H1 (cell line): ENCODE measurements around the gene FAM149A. TPM values are rescaled to one million over a fixed set of nuclear protein-coding genes. Genes with fewer than 3 reads are reported as not detected.

Source experiments
- ASH2L ChIP-seq: fragments of 200-600, 300-600 bp; sonication (generic); IDR thresholded peaks from one replicate; pipeline ENCODE4 v1.7.1; 2017; ENCODE audit warnings: low read length
- CBX5 ChIP-seq: fragments of 300-800, 300-1000 bp; sonication (generic); IDR thresholded peaks from 2 replicates; pipeline ENCODE4 v1.7.1; 2016; ENCODE audit warnings: antibody characterized with exemption, low read length, low read depth
- CBX8 ChIP-seq: fragments of 300-800, 300-1000 bp; sonication (generic); IDR thresholded peaks from 2 replicates; pipeline ENCODE4 v1.7.1; 2016; ENCODE audit warnings: low read depth, low read length, borderline replicate concordance
- FOSL1 ChIP-seq: IDR thresholded peaks from 2 replicates; pipeline ENCODE4 v1.6.1; 2011; ENCODE audit warnings: mild to moderate bottlenecking, low read depth, low read length, moderate library complexity; ENCODE audit not compliant: insufficient read depth
- NANOG ChIP-seq: IDR thresholded peaks from 2 replicates; pipeline ENCODE4 v1.6.1; 2011; ENCODE audit warnings: low read length, low read depth, mild to moderate bottlenecking, inconsistent platforms; ENCODE audit not compliant: insufficient read depth, poor library complexity, severe bottlenecking
- RNF2 ChIP-seq: fragments of 200-900, 300-1000 bp; sonication (generic); IDR thresholded peaks from 2 replicates; pipeline ENCODE4 v1.7.1; 2016; ENCODE audit warnings: borderline replicate concordance, low read depth, mild to moderate bottlenecking, antibody characterized with exemption, low read length; ENCODE audit not compliant: poor library complexity, severe bottlenecking; ENCODE audit errors: missing control alignments
- polyA plus RNA-seq, 7 experiments: library from polyadenylated mRNA; depleted of rRNA in 3 of 7; stranded (reverse) in 5 of 7; unstranded in 2 of 7; fragments of >200 nt in 5 of 7; fragments of 200-250 nt in 2 of 7; gene quantifications; 1 replicate in 5 of 7; 2 replicates in 1 of 7; 4 replicates in 1 of 7; pipeline versions ENCODE4 v1.2.1 to v1.2.3, GENCODE V29; 2011 to 2013; ENCODE audit warnings: missing spikeins in 2 of 7, mixed read lengths in 2 of 7
- total RNA-seq: library from RNA; stranded (reverse); fragmentation: NEBNext Ultra II Directional; extraction: Animal tissue kit (Norgen Biotek cat#: 25700); gene quantifications from 2 replicates; pipeline ENCODE4 v1.2.1, GENCODE V29; 2021

FAM149A gene
- total and polyA plus RNA-seq, 2 of the 8 experiments (the other 6 are each of a cell fraction or from before 2014, with no cell fraction given): 6.1 to 8.5 TPM

- TF ChIP-seq CBX5: no peak
- TF ChIP-seq FOSL1: no peak
- TF ChIP-seq NANOG: no peak
- TF ChIP-seq ASH2L: peak; percentile 79
- TF ChIP-seq CBX8: no peak
- TF ChIP-seq RNF2: no peak
Measured at GRCh38 chr4:186104890-186105646, 564 bp downstream of the FAM149A start (continued).
